Heart left ventricle (tissue), 16 donors: ENCODE results near the gene ENPP3. TPM values are rescaled to one million over a fixed set of nuclear protein-coding genes. Genes with fewer than 3 reads are reported as not detected.

Experiments used
- ATAC-seq, 4 donors: fragments of 200-7000 bp; cut with Tn5 transposase; one replicate each; pipeline ENCODE4 v1.9.1; 2020 to 2022; ENCODE audit warnings: moderate library complexity in 4 of 4, mild to moderate bottlenecking in 3 of 4, moderate number of reproducible peaks in 1 of 4
- DNase-seq, 5 donors: peaks; one replicate each; pipeline ENCODE4 v3.0.0-alpha.2; 2020
- H3K27ac ChIP-seq, 12 donors: fragments of 200-600 bp; sonication (generic) in 4 of 12; one replicate each; pipeline versions ENCODE4 v1.5.0 to v1.8.0; 2016 to 2022; ENCODE audit warnings: mild to moderate bottlenecking in 2 of 12
- H3K27me3 ChIP-seq, 9 donors: fragments of 200-600 bp; sonication (generic) in 2 of 9; one replicate each; pipeline versions ENCODE4 v1.5.1 to v1.8.0; 2016 to 2022; ENCODE audit warnings: mild to moderate bottlenecking in 3 of 9
- H3K36me3 ChIP-seq, 9 donors: fragments of 200-600 bp; sonication (generic) in 2 of 9; one replicate each; pipeline versions ENCODE4 v1.5.0 to v1.8.0; 2018 to 2022; ENCODE audit warnings: mild to moderate bottlenecking in 2 of 9
- H3K4me1 ChIP-seq, 12 donors: fragments of 200-600 bp; sonication (generic) in 4 of 12; one replicate each; pipeline versions ENCODE4 v1.5.0 to v1.8.0; 2016 to 2022; ENCODE audit warnings: mild to moderate bottlenecking in 3 of 12
- H3K4me3 ChIP-seq, 12 donors: fragments of 200-600 bp; sonication (generic) in 4 of 12; one replicate each; pipeline versions ENCODE4 v1.5.0 to v1.8.0; 2017 to 2022; ENCODE audit warnings: mild to moderate bottlenecking in 9 of 12, moderate library complexity in 4 of 12
- H3K9me3 ChIP-seq, 12 donors: fragments of 200-600 bp; sonication (generic) in 4 of 12; one replicate each; pipeline versions ENCODE4 v1.5.0 to v1.8.0; 2016 to 2022; ENCODE audit warnings: mild to moderate bottlenecking in 1 of 12
- CTCF ChIP-seq, 12 donors: fragments of 200-600 bp; sonication (generic) in 4 of 12; IDR thresholded peaks; one replicate each; pipeline versions ENCODE4 v1.5.0 to v1.8.0; 2018 to 2022; ENCODE audit warnings: antibody characterized with exemption in 12 of 12, mild to moderate bottlenecking in 5 of 12
- POLR2A ChIP-seq, 2 donors: fragments of 450-650 bp; IDR thresholded peaks; one replicate each; pipeline ENCODE4 v1.6.1; 2017; ENCODE audit warnings: antibody characterized with exemption in 2 of 2, mild to moderate bottlenecking in 2 of 2, moderate library complexity in 2 of 2
- WGBS, 4 donors: extraction: QIAGEN DNeasy Blood & Tissue Kit in 2 of 4; methylation state at CpG; one replicate each; pipeline versions ENCODE4 v1.1.5 to v1.1.7; 2013 to 2018; 5-methylcytosine and 5-hydroxymethylcytosine counted together
- intact Hi-C, 10 donors: fragments of 100-400 bp; cut with DNase I; formaldehyde crosslinking; loops; one replicate each; pipeline versions ENCODE4 v1.11.1 to v1.14.2; 2022
- polyA plus RNA-seq, 2 donors: library from polyadenylated mRNA; stranded (reverse); fragments of 200-250 nt; gene quantifications; one replicate each; pipeline ENCODE4 v1.2.3, GENCODE V29; 2013
- total RNA-seq, 9 donors: library from RNA; depleted of rRNA in 2 of 9; stranded (reverse); fragments of >200 nt in 2 of 9; fragmentation: NEBNext Ultra II Directional in 3 of 9; extraction: Animal tissue kit (Norgen Biotek cat#: 25700) in 3 of 9; gene quantifications; one replicate each; pipeline versions ENCODE4 v1.1.0 to v1.2.4, GENCODE V29; 2016 to 2023
- donor health status: ischemic (EF 13 %, LVEDD 7.1; RV severe dilation, severe dysfunction).
- donor health status: healthy with polysubstance abuse.
- donor health status: DM: no; HTN: yes; CAD: no.
- donor health status: DM: no; HTN: no; CAD: no.
- donor health status: ischemic (EF 25% LVEDD 6.9; RV normal size, moderate dysfunction).
- donor health status: ischemic (EF 25% LVEDD 5.7; RV mildly dilated, moderate dysfunction).
- donor health status: healthy.
- donor health status: DM: yes; HTN: yes; CAD: no.
- donor health status: ischemic (EF 35%, LVEDD 5.7; RV mildly dilated, moderate dysfunction).
- donor health status: nonischemic (EF 11% LVEDD 7.7; RV severe dilation, severe dysfunction).
- donor health status: DM: yes; HTN: yes; CAD: no.
- donor health status: PGD.
- donor health status: ischemic (EF 29% LVEDD 5.4; RV normal size, mild dysfunction).
- donor health status: nonischemic (EF 23%, LVEDD 6.1; RV moderate dilation, normal function).

Gene ENPP3
- total and polyA plus RNA-seq, 11 donors: 0.07 to 0.72 (median 0.42) TPM; not detected in 2

DNA sequence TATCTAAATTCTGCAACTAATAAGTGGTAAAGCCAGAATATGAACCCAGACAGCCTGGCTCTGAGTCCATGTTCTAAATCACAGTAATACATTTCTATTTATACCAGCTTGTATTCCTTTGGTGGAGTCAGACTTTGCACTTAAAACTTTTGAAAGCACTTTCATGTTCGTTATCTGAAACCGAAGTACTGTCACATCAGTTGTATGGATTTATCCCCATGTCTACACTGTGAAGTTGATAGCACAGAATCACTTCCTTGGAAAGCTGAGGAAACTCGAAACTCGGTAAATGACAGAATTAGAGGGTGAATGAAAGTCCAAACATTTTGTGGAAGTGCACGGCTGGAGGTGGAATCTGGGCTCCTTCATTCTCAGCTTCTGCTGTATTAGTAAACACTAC is 102.0 kb downstream of the ENPP3 start:
- no peaks in the 10 kb centered on the region for H3K27me3 ChIP-seq
- no peaks in the 10 kb centered on the region for H3K9me3 ChIP-seq
- H3K36me3 ChIP-seq: no peaks in the 10 kb centered on the region
- peaks cover 0 to under 1% (median 0%) of the 10 kb centered on the region in 12 donors for H3K4me1 ChIP-seq
- DNase-seq (no peak), ATAC-seq (no peak)
- no peak overlapping the region for H3K27ac ChIP-seq
- intact Hi-C loops: no loop called here
- WGBS, 4 donors: 62 to 71% (median 67%) methylated on average over 5 of the region's 5 CpGs
- H3K4me3 ChIP-seq: no peak overlapping the region
- TF ChIP-seq CTCF (IDR thresholded peaks at IDR 0.05) (no peak), POLR2A (IDR thresholded peaks at IDR 0.05) (no peak)

DNA sequence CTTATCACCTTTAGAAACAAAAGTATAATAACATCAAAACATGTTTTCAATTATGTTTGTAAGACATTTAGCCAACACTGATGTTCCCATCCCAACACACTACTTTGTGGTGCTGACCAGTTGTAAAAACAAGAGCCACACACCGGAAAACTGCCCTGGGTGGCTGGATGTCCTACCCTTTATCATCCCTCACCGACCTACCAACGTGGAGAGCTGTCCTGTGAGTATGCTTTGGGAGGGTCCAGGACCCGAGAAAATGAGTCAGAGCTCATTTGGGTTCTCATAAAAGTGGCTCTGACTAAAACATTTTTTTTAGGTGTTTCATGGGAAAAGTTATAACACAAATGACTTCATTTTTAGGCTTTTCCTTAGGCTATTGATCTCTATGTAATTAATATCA is 103.1 kb downstream of the ENPP3 start:
- TF ChIP-seq CTCF (IDR thresholded peaks at IDR 0.05): no peak
- no peak for TF ChIP-seq POLR2A (IDR thresholded peaks at IDR 0.05)
- H3K4me3 ChIP-seq: no peak overlapping the region
- H3K27me3 ChIP-seq: no peaks in the 10 kb centered on the region
- no peak overlapping the region for H3K27ac ChIP-seq
- intact Hi-C loops: no loop called here
- no peaks in the 10 kb centered on the region for H3K9me3 ChIP-seq
- DNase-seq (no peak), ATAC-seq (no peak)
- no peaks in the 10 kb centered on the region for H3K4me1 ChIP-seq
- no peaks in the 10 kb centered on the region for H3K36me3 ChIP-seq
- WGBS, 4 donors: 81 to 92% (median 87%) methylated on average over 4 of the region's 4 CpGs

- TF ChIP-seq POLR2A (IDR thresholded peaks at IDR 0.05) (no peak), CTCF (IDR thresholded peaks at IDR 0.05) (no peak)
- no peak overlapping the region for H3K27ac ChIP-seq
- DNase-seq (no peak), ATAC-seq (no peak)
- WGBS, 4 donors: 66 to 80% (median 71%) methylated on average over 3 of the region's 3 CpGs
- no peak overlapping the region for H3K4me3 ChIP-seq
- no peaks in the 10 kb centered on the region for H3K4me1 ChIP-seq
- intact Hi-C loops: no loop called here
- no peaks in the 10 kb centered on the region for H3K9me3 ChIP-seq
- no peaks in the 10 kb centered on the region for H3K27me3 ChIP-seq
- H3K36me3 ChIP-seq: no peaks in the 10 kb centered on the region
Measured at GRCh38 chr6:131741688-131742393, 104.7 kb downstream of the ENPP3 start.

- ATAC-seq: no peak
- WGBS, 4 donors: 55 to 59% (median 56%) methylated on average over 6 of the region's 6 CpGs
- H3K4me3 ChIP-seq: no peak overlapping the region
- H3K36me3 ChIP-seq: no peaks in the 10 kb centered on the region
- DNase-seq: no peak
- no peaks in the 10 kb centered on the region for H3K9me3 ChIP-seq
- H3K27ac ChIP-seq: no peak overlapping the region
- intact Hi-C loops: no loop called here
- no peak for TF ChIP-seq POLR2A (IDR thresholded peaks at IDR 0.05)
- TF ChIP-seq CTCF (IDR thresholded peaks at IDR 0.05): no peak
- no peaks in the 10 kb centered on the region for H3K4me1 ChIP-seq
- no peaks in the 10 kb centered on the region for H3K27me3 ChIP-seq
Measured at GRCh38 chr6:131744432-131745287, 107.6 kb downstream of the ENPP3 start.
